GM19035 (cell line): ENCODE measurements around the gene LRMDA.

Experiments
- ATAC-seq: cut with Tn5 transposase; IDR thresholded peaks from one replicate; pipeline ENCODE4 v1.9.1; 2021; ENCODE audit not compliant: unreplicated experiment

LRMDA gene

GRCh38 chr10:75935650-75936400, 504.4 kb downstream of the LRMDA start:
- no peak for ATAC-seq

- no peak for ATAC-seq
Measured at GRCh38 chr10:75936841-75937240, 505.4 kb downstream of the LRMDA start.

DNA sequence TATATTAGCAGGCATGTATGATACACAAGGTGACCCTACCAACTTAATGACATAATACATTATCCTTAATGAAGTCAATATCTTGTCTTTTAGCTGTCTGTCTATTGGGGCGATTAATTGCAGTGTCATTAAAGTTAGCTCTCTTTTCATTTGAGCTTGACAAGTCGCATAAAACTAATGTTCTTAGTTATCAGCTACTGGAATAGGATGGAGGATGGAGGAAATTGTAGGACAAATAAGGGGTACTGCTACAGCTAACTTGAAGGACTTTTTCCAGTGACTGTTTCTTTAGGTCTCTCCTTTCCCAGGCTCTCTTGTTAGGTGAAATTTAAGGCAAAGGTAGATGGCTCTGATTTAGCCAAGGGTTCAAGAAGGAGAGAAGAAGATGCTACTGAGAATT, 506.4 kb downstream of the LRMDA start:
- ATAC-seq: no peak

- ATAC-seq: no peak
Measured at GRCh38 chr10:75938380-75939122, 507.1 kb downstream of the LRMDA start.

- no peak for ATAC-seq
Measured at GRCh38 chr10:75939541-75939940, 508.1 kb downstream of the LRMDA start.

GRCh38 chr10:75940742-75941141, 509.3 kb downstream of the LRMDA start:
- no peak for ATAC-seq

DNA sequence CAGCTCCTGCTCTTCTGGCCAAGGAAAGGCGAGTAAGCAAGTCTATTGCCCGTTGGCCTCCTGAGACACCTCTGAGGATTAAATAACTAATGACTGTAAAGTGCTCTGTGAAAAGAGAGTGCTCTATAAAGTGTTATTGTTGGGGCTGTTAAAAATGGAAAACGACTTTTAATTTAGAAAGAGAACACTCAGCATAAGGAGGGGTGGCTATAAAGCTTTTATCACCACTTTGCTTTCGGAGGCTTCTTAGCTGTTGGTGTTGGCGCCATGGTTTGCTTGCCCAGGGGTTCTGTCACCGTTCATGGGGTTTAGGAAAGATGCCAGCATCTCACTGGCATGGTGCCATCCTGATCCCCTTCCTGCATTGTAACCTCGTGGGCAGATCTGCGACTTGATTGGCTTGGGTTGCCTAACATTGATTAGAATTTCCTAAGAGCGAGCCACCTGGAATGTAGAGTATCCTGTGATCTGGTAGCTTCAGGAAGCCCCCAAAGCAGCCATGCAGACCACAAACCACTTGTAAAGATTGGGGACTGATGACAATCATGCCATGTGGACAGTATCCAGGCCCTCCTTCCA, 509.9 kb downstream of the LRMDA start:
- ATAC-seq: no peak

- ATAC-seq: no peak
Measured at GRCh38 chr10:75944061-75944460, 512.6 kb downstream of the LRMDA start.

GRCh38 chr10:75948583-75948982, 517.2 kb downstream of the LRMDA start:
- ATAC-seq: no peak

- no peak for ATAC-seq
Measured at GRCh38 chr10:75950307-75950706, 518.9 kb downstream of the LRMDA start.

DNA sequence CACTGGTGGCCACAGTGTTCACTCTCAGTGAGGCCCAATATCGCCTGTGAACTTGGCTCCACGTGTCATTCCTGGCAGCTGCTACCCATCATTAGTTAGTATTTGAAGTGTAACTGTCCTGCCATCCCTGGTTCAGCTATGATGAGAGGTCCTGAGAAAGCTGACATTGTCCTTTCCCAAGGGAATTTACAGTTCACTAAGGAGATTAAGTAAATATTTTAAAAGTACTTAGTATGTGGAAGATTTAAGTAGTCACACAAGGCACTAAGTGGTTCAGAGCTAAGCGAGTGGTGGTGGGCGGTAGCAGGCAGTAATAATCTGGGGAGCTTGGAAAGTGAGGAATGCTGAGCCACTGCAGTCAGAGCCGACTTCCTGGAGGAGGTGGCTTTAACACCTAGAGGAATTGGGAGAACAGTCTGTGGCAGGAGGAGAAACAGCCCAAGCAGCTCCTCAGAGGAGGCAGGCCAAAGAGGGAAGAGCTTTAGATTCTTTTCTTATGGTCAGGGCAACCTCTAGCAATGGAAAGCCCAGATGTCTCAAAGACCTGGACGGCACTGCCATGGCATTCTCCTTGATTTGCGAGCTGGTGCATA, 519.7 kb downstream of the LRMDA start:
- ATAC-seq: no peak

DNA sequence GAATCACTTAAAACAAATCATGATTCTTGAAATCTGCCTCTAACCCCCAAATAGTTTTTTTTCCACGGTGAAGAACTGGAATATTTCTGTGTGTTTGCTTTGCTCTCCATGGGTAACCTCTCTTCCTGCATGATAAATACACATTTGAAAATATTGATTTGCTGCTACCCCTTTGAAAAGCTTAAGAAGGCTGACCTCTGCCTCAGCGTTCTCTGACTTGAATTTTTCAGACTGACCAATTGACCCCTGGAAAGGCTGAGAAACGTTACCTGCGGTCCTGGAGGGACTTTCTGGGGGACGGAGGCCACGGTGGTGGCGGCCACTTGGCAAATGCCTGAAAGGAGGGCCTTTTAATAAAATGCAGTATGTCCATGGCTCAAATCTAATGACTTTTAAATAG, 520.2 kb downstream of the LRMDA start:
- no peak for ATAC-seq

GRCh38 chr10:75952093-75952492, 520.7 kb downstream of the LRMDA start:
- no peak for ATAC-seq

DNA sequence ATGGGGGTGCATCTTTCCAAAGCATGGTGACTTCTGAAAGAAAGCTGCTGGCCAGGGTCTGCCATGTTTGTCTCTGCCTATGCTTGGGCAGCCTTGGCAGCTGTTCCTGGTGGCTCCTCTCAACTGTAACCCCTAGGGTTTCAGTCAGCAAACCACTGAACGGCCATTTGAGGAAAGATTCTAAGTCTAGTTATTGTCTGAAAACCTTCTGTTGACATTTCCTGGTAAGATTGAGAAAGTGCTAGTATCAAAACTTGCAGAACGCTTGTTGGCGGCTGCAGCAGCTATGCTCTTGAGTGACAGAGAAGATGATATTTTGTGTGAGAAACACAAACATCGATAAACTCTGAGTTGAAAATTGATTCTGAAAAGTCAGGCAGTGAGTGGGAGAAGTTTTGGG, 523.1 kb downstream of the LRMDA start:
- ATAC-seq: no peak

GRCh38 chr10:75955973-75956502, 524.6 kb downstream of the LRMDA start:
- no peak for ATAC-seq

DNA sequence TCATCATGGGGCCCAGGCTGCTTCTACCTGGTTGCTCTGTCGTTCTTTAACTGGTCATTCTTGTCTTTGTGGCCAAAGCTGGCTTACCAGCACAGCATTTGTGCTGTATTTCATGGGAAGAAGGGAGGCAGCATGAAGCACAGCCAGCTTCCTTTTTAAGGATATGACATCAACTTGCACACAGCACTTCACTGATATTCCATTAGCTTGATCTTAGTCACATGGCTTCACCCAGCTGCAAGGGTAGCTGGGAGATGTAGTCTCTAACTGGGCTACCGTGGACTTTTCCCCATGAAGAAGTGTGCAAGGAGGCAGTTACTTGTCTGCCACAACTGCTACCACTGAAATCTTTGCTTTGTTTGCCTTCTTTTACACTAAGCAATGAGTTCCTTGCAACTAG, 525.2 kb downstream of the LRMDA start:
- no peak for ATAC-seq

DNA sequence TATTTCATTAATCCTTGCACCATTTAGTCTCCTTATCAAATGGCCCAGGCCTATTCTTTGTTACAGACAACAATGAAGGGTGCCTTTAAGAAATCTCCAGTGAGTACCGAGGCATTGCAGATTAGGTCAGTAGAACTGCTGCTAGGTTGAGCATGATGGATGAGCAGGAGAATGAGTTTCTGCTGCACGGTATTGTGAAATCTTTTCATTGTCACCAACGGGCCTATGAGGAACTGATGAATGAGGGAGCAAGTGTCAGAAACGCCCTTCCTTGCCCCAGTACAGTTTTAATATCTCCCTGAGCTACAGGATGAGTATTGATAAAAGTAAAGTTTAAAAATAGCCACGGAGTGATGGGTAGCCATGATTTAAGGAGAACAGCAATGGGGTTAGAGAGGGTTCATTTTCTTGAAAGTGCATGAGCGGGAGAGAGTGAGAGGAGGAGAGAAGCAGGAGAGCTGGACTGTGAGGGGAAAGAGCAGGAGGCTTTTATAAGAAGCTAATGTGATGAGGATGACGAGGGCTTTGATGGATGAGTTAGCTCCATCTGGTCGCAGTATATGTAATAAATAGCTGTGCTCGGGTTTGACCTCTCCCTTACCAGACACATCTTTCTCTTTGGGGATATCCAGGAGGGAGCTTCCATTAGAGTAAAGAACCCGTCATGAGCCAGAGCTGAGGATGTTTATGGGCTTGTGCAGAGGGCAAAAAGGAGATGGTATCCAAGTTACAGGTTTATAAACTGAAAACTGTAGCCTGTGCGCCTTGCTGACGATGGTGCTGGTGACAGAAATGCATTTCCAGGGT, 526.1 kb downstream of the LRMDA start:
- ATAC-seq: no peak

GRCh38 chr10:75959209-75959608, 527.8 kb downstream of the LRMDA start:
- no peak for ATAC-seq

- ATAC-seq: no peak
Measured at GRCh38 chr10:75959912-75960311, 528.5 kb downstream of the LRMDA start.

GRCh38 chr10:75962395-75963061, 531.1 kb downstream of the LRMDA start:
- ATAC-seq: no peak
